Hematopoietic multipotent progenitor cell treated with erythropoietin and hydrocortisone succinate and interleukin-3 and kit ligand, for 17 days (in vitro differentiated cells): ENCODE measurements around the gene COQ3.
A peak's percentile ranks its signal among the peaks of the same experiment; 100 is the strongest.

ENCODE experiments used
- DNase-seq: peaks from one replicate; pipeline ENCODE4 v3.0.0-alpha.2; 2015; ENCODE audit warnings: low spot score

The COQ3 gene

DNA sequence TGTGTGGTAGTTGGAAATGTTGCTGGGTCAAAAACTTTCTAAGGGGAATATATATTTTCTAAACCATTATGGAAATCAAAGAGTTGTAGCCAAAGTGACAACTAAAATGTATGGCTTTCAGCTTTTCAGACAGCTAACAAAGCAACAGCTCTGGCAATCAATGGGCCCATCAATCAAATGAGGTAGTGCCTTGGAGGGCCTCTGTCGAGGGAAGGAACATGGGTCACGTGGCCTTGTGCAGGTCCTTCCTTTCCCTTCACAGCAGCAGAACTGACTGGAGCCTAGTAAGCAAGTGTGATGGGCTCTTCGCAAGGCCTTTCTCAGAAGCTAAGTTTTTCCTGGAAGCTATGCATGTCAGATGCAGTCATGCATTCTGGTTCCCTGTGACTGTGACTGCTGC, 62.5 kb downstream of the COQ3 start:
- DNase-seq: no peak

- peak; percentile 70 for DNase-seq
Measured at GRCh38 chr6:99330159-99330558, 63.8 kb downstream of the COQ3 start.

- DNase-seq: no peak
Measured at GRCh38 chr6:99324996-99325395, 69.0 kb downstream of the COQ3 start.
